WTC11 (cell line): ENCODE measurements around the gene CDC42EP4. TPM values are rescaled to one million over a fixed set of nuclear protein-coding genes. Genes with fewer than 3 reads are reported as not detected.
A peak's percentile ranks its signal among the peaks of the same experiment; 100 is the strongest.
"Not testable (repeated sequence)": the region's sequence is repeated elsewhere in the genome, so short reads cannot be mapped to it uniquely, and the experiment has no call there.

Experiments used
- ATAC-seq: fragments of 200-7000 bp; cut with Tn5 transposase; 2 replicates; pipeline ENCODE4 v1.10.0; 2021; ENCODE audit warnings: mild to moderate bottlenecking, moderate library complexity
- CTCF ChIA-PET: fragments of 300-600 bp; sonication (Branson Sonifier 250); formaldehyde crosslinking; loops from one replicate; lab custom pipeline; 2021; ENCODE audit warnings: antibody characterized with exemption; lab: Charles Lee
- POLR2A ChIA-PET: fragments of 350-600 bp; sonication (Branson Sonifier 250); formaldehyde crosslinking; loops from one replicate; lab custom pipeline; 2021; ENCODE audit warnings: antibody characterized with exemption; lab: Charles Lee
- DNase-seq: peaks from one replicate; pipeline ENCODE4 v3.0.0; 2021; ENCODE audit warnings: low spot score
- H3K27ac Mint-ChIP-seq: 2 replicates; pipeline ENCODE4 v1.8.0; 2021; ENCODE audit warnings: mixed read lengths
- H3K27me3 Mint-ChIP-seq: 2 replicates; pipeline ENCODE4 v1.8.0; 2021; ENCODE audit warnings: low read depth, mild to moderate bottlenecking, moderate library complexity, mixed read lengths
- H3K36me3 Mint-ChIP-seq: 2 replicates; pipeline ENCODE4 v1.8.0; 2021; ENCODE audit warnings: mixed read lengths
- H3K4me1 Mint-ChIP-seq: 2 replicates; pipeline ENCODE4 v1.8.0; 2022; ENCODE audit warnings: mixed read lengths
- H3K4me3 Mint-ChIP-seq: 2 replicates; pipeline ENCODE4 v1.8.0; 2021; ENCODE audit warnings: mild to moderate bottlenecking, moderate library complexity, mixed read lengths
- H3K9me3 Mint-ChIP-seq: 2 replicates; pipeline ENCODE4 v1.8.0; 2021; ENCODE audit warnings: mixed read lengths
- EMX1 ChIP-seq: fragments of 250-450 bp; sonication (Bioruptor Pico); IDR thresholded peaks from 2 replicates; pipeline ENCODE4 v1.8.0; 2021; ENCODE audit warnings: mild to moderate bottlenecking
- GABPB1 ChIP-seq: sonication (generic); formaldehyde crosslinking; IDR thresholded peaks from 2 replicates; pipeline ENCODE4 v1.8.1; 2023; ENCODE audit warnings: mild to moderate bottlenecking, missing genetic modification reagents
- GRHL2 ChIP-seq: fragments of 250-450 bp; sonication (Bioruptor Pico); IDR thresholded peaks from 2 replicates; pipeline ENCODE4 v1.8.0; 2022; ENCODE audit warnings: mild to moderate bottlenecking, moderate library complexity; ENCODE audit not compliant: insufficient replicate concordance, severe bottlenecking
- HMGXB4 ChIP-seq: sonication (generic); formaldehyde crosslinking; IDR thresholded peaks from 2 replicates; pipeline ENCODE4 v1.8.1; 2023; ENCODE audit warnings: mild to moderate bottlenecking, moderate library complexity, missing genetic modification reagents
- PRRX2 ChIP-seq: fragments of 250-450 bp; sonication (Bioruptor Pico); IDR thresholded peaks from 2 replicates; pipeline ENCODE4 v1.8.0; 2021; ENCODE audit warnings: mild to moderate bottlenecking
- ZBTB21 ChIP-seq: sonication (generic); formaldehyde crosslinking; IDR thresholded peaks from 2 replicates; pipeline ENCODE4 v1.8.1; 2023; ENCODE audit warnings: mild to moderate bottlenecking, missing genetic modification reagents, borderline replicate concordance
- ZNF121 ChIP-seq: sonication (generic); formaldehyde crosslinking; IDR thresholded peaks from 2 replicates; pipeline ENCODE4 v1.8.0; 2023; ENCODE audit warnings: missing genetic modification reagents
- total RNA-seq: library from RNA; stranded (reverse); gene quantifications from 3 replicates; pipeline ENCODE4 v1.2.3, GENCODE V29; 2021
- TF ChIP-seq, protein P1 (sequence below): sonication (generic); formaldehyde crosslinking; IDR thresholded peaks from 2 replicates; pipeline ENCODE4 v1.8.0; 2022; ENCODE audit warnings: mild to moderate bottlenecking, missing genetic modification reagents

CDC42EP4 gene
- total RNA-seq, 1 experiment from 2014 or later, result 18.8 TPM

- H3K9me3 Mint-ChIP-seq, result no peaks in the 10 kb centered on the region
- POLR2A ChIA-PET, result interaction anchor here (0.8 to 5.3 kb wide), 7 partner anchors 13 to 109 kb away, joined by 3 to 55 read pairs (median 5); no protein-coding TSS in a partner anchor
- CTCF ChIA-PET, result interaction anchor here (0.7 to 7.7 kb wide), 18 partner anchors 8 to 324 kb away, joined by 3 to 88 read pairs (median 6); partner anchors contain the start of gene COG1
- H3K27ac Mint-ChIP-seq, result peak overlapping the region; percentile 70
- no peak for ATAC-seq
- H3K36me3 Mint-ChIP-seq, result no peaks in the 10 kb centered on the region
- peak overlapping the region; percentile 87 for H3K4me3 Mint-ChIP-seq
- no peak for DNase-seq
- H3K4me1 Mint-ChIP-seq, result peaks cover 43% of the 10 kb centered on the region
- TF ChIP-seq PRRX2, result no peak
- TF ChIP-seq, protein P1, sequence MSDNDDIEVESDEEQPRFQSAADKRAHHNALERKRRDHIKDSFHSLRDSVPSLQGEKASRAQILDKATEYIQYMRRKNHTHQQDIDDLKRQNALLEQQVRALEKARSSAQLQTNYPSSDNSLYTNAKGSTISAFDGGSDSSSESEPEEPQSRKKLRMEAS (CRISPR knock-in tag), result 0 out of 2 replicates have a peak, but pooled peaks have one; percentile 9
- H3K27me3 Mint-ChIP-seq, result peaks cover 12% of the 10 kb centered on the region
Observed at GRCh38 chr17:73309727-73310596, 1.8 kb downstream of the CDC42EP4 start.

DNA sequence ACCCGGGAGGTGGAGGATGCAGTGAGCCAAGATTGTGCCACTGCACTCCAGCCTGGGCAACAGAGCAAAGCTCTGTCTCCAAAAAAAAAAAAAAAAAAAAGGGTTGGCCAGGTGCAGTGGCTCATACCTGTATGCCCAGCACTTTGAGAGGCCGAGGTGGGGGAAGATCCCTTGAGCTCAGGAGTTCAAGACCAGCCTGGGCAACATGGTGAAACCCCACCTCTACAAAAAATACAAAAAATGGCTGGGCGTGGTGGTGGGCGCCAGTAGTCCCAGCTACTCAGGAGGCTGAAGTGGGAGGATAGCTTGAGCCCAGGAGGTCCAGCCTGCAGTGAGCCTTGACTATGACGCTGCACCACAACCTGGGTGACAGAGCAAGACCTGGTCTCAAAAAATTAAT is 2.8 kb downstream of the CDC42EP4 start:
- H3K27me3 Mint-ChIP-seq, DNase-seq, H3K9me3 Mint-ChIP-seq, H3K36me3 Mint-ChIP-seq, H3K27ac Mint-ChIP-seq, ATAC-seq, H3K4me3 Mint-ChIP-seq: not testable (repeated sequence)
- peaks cover 43% of the 10 kb centered on the region for H3K4me1 Mint-ChIP-seq
- ChIA-PET POLR2A (interaction anchor here (5.3 kb wide), 1 partner anchor 33 kb away, joined by 55 read pairs; no protein-coding TSS in a partner anchor), CTCF (interaction anchor here (1.0 to 7.7 kb wide), 3 partner anchors 39 to 61 kb away, joined by 3 to 88 read pairs (median 17); no protein-coding TSS in a partner anchor)

GRCh38 chr17:73308017-73308823 is 3.6 kb downstream of the CDC42EP4 start:
- Mint-ChIP-seq H3K9me3 (no peaks in the 10 kb centered on the region), H3K4me1 (peaks cover 39% of the 10 kb centered on the region), H3K27ac (no peak overlapping the region), H3K4me3 (no peak overlapping the region), H3K36me3 (peaks cover 3% of the 10 kb centered on the region; the same call in 1 of the 2 replicates), H3K27me3 (peaks cover 4% of the 10 kb centered on the region)
- no peak for ATAC-seq
- ChIA-PET POLR2A (interaction anchor here (0.6 kb wide), 1 partner anchor 626 kb away, joined by 3 read pairs; no protein-coding TSS in a partner anchor), CTCF (interaction anchor here (0.6 to 7.7 kb wide), 3 partner anchors 52 to 875 kb away, joined by 3 to 88 read pairs (median 3); no protein-coding TSS in a partner anchor)
- DNase-seq, result no peak
- TF ChIP-seq ZBTB21 (CRISPR knock-in tag) (no peak), GABPB1 (CRISPR knock-in tag) (peak; percentile 56; the same call in 1 of the 2 replicates)

DNA sequence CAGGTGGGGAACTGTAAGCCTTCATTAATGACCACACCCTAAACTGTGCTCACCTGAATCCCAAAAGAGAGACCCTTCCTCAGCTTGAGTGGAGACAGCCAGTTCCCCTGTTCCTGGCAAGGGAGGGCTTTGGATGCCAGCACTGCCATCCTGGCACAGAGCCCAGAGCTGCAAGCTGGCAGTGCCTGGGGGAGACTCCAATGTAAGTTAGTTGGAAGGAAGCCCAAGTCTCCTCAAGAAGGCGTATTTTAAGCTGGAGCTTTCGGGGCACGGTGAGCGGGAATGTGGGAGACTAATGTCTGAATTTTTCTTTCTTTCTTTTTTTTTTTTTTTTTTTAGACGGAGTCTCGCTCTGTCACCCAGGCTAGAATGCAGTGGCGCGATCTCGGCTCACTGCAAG is 4.7 kb downstream of the CDC42EP4 start:
- H3K36me3 Mint-ChIP-seq, result peaks cover 3% of the 10 kb centered on the region; the same call in 1 of the 2 replicates
- no peaks in the 10 kb centered on the region for H3K9me3 Mint-ChIP-seq
- no peak for TF ChIP-seq EMX1 (CRISPR knock-in tag)
- H3K27me3 Mint-ChIP-seq, result no peaks in the 10 kb centered on the region
- H3K27ac Mint-ChIP-seq, result no peak overlapping the region
- POLR2A ChIA-PET, result interaction anchor here (0.6 kb wide), 1 partner anchor 625 kb away, joined by 3 read pairs; no protein-coding TSS in a partner anchor
- CTCF ChIA-PET, result interaction anchor here (0.6 to 2.9 kb wide), 5 partner anchors 29 to 876 kb away, joined by 3 to 16 read pairs (median 3); no protein-coding TSS in a partner anchor
- ATAC-seq (no peak), DNase-seq (no peak)
- H3K4me3 Mint-ChIP-seq, result no peak overlapping the region
- H3K4me1 Mint-ChIP-seq, result peaks cover 32% of the 10 kb centered on the region

DNA sequence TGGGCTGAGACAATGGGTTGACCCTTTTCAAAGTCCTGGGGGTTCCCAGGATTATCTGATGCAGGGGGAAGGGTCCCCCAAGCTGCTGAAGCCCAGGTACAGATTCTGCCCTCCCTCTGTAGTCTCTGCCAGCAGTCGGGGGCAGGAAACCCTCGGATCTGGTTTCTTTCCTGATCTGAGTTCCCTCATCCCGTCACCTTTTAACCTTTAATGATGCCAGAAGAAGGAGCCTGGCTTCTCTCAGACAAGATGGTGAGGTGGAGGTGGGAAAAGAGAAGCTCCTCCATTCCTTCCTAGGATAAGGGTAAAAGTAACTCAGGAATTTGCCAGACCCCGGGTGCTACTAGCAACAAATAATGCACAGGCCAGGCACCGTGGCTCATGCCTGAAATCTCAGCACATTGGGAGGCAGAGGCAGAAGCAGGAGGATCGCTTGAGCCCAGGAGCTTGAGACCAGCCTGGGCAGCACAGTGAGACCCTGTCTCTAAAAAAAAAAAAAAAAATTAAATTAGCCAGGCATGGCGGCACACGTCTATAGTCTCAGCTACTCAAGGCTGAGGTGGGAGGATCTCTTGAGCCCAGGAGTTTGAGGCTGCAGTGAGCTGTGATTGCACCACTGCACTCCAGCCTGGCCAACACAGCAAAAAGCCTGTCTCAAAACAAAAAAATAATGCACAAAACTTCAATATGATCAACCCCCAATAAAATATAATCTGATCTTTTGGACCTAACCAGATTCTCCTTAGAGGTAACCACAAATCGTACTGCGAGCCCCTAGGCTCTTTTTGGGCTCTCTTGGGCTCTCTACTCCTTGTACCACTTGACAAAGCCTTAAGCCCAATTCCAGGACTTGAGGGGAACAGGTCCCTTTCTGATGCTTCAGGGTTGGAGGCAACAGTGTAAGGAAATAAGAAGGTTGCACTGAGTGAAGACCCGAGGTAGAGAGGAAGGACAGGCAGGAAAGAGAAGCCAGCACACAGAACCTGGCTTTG is 5.7 kb downstream of the CDC42EP4 start:
- peaks cover 32% of the 10 kb centered on the region for H3K4me1 Mint-ChIP-seq
- ChIA-PET POLR2A (no interaction called here), CTCF (interaction anchor here (0.9 to 2.9 kb wide), 8 partner anchors 28 to 64 kb away, joined by 3 to 16 read pairs (median 3); no protein-coding TSS in a partner anchor)

More for the DNA sequence above, 5.7 kb downstream of the CDC42EP4 start:
- no peak for ATAC-seq
- no peak for TF ChIP-seq GRHL2 (CRISPR knock-in tag)
- peak; percentile 24; the same call in 1 of the 2 replicates for TF ChIP-seq ZNF121 (CRISPR knock-in tag)
- TF ChIP-seq HMGXB4 (CRISPR knock-in tag), result no peak
- TF ChIP-seq, all 79 proteins: peak for 1
- Mint-ChIP-seq H3K9me3 (no peaks in the 10 kb centered on the region), H3K27ac (no peak overlapping the region), H3K36me3 (peaks cover 3% of the 10 kb centered on the region; the same call in 1 of the 2 replicates), H3K27me3 (no peaks in the 10 kb centered on the region), H3K4me3 (no peak overlapping the region)
- no peak for DNase-seq
